Measurements from ENCODE around the gene ANXA9. TPM values are rescaled to one million over a fixed set of nuclear protein-coding genes. Genes with fewer than 3 reads are reported as not detected.

Gene ANXA9
- total RNA-seq, 2 experiments from 2014 or later, result 0.65 to 1.1 TPM

DNA sequence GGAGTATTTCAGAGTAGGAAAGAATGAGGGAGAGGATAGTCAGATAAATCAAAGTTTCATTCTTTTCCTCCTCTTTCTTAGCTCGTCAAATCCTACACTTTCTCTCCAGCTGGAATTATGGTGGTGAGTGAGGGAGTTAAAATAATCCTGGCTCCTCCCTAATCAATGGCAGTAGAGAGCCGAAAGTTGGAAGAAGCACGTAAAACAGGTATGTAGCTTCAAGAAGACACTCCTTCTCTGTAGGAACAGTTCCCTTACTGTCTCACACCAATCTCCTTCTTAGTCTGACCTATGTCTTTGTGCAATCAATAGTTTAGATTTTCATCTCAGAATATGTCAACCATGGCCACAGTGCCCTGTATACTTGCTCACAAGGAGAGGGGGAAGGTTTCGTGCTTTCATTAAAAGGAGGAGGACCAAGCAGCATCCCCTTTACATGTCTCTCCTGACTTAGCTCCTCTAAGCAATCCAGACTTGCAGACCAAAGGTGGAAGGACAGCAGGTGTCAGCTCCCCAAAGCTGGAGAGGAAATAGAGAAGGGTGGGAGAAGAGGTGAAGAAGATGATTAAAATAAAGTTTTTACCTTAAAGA lies 23.7 kb downstream of the ANXA9 start:
- Histone ChIP-seq H4K20me1 (ENCODE audit: insufficient read depth, low read length) (no peaks in the 10 kb centered on the region), H3K9me2 (ENCODE audit: insufficient read depth, low read length) (no peaks in the 10 kb centered on the region), H2AFZ (ENCODE audit: low read length) (peak overlapping the region; percentile 92; the same call in 1 of the 2 replicates), H3K27ac (ENCODE audit: low read depth, low read length, poor library complexity, severe bottlenecking) (peak overlapping the region; percentile 46), H3K4me3 (ENCODE audit: low read depth, low read length, poor library complexity, severe bottlenecking) (peak overlapping the region; percentile 68), H3K9me3 (ENCODE audit: low read length) (no peaks in the 10 kb centered on the region), H3K79me2 (ENCODE audit: insufficient read depth, low read depth, low read length) (peaks cover 17% of the 10 kb centered on the region; the same call in 1 of the 2 replicates), H3K4me2 (ENCODE audit: low read length) (peak overlapping the region; percentile 89), H3K36me3 (ENCODE audit: insufficient read depth, low read length) (no peaks in the 10 kb centered on the region), H3K4me1 (ENCODE audit: insufficient read depth, low read length, poor library complexity, severe bottlenecking) (peaks cover 61% of the 10 kb centered on the region)
- ChIA-PET CTCF (ENCODE audit: unreplicated experiment) (interaction anchor here (1.4 to 1.6 kb wide), 2 partner anchors 10 to 29 kb away, joined by 4 to 6 read pairs; no protein-coding TSS in a partner anchor), POLR2A (interaction anchor here (0.6 to 2.3 kb wide), 12 partner anchors 10 to 523 kb away, joined by 3 to 7 read pairs (median 4); partner anchors contain the start of gene CERS2)
- TF ChIP-seq EZH2phosphoT487 (IDR thresholded peaks at IDR 0.05; ENCODE audit: borderline replicate concordance, low read depth, low read length), result no peak
- TF ChIP-seq CTCF (conservative IDR thresholded peaks at IDR 0.05; ENCODE audit: low read length), result no peak
- no peak for DNase-seq (ENCODE audit: low spot score)
- no TSS peak for BruUV-seq (replicated peaks)
- intact Hi-C loops (cut with micrococcal nuclease; ENCODE audit: unreplicated experiment), result loop anchor here (1.0 to 5.0 kb wide), 2 partner anchors 27 to 51 kb away; partner anchors contain the start of gene CDC42SE1

- H3K27ac ChIP-seq (ENCODE audit: low read depth, low read length, poor library complexity, severe bottlenecking), result peak within 1 kb of the TSS; percentile 47
- intact Hi-C loops (cut with micrococcal nuclease; ENCODE audit: unreplicated experiment), result loop anchor here (1.0 to 5.0 kb wide), 2 partner anchors 27 to 51 kb away; partner anchors contain the start of gene CDC42SE1
- H3K4me2 ChIP-seq (ENCODE audit: low read length), result peak within 1 kb of the TSS; percentile 90
- CTCF ChIA-PET (ENCODE audit: unreplicated experiment), result interaction anchor here (1.4 to 1.6 kb wide), 2 partner anchors 10 to 29 kb away, joined by 4 to 6 read pairs; no protein-coding TSS in a partner anchor
- TF ChIP-seq EZH2phosphoT487 (IDR thresholded peaks at IDR 0.05; ENCODE audit: borderline replicate concordance, low read depth, low read length) (no peak), CTCF (conservative IDR thresholded peaks at IDR 0.05; ENCODE audit: low read length) (peak; percentile 62)
- BruUV-seq (replicated peaks), result TSS peak; percentile 76
- peak within 1 kb of the TSS; percentile 83 for H3K4me3 ChIP-seq (ENCODE audit: low read depth, low read length, poor library complexity, severe bottlenecking)
- no peaks in the 10 kb centered on the region for H3K9me3 ChIP-seq (ENCODE audit: low read length)
- peaks cover 17% of the 10 kb centered on the region; the same call in 1 of the 2 replicates for H3K79me2 ChIP-seq (ENCODE audit: insufficient read depth, low read depth, low read length)
- H4K20me1 ChIP-seq (ENCODE audit: insufficient read depth, low read length), result no peaks in the 10 kb centered on the region
- H2AFZ ChIP-seq (ENCODE audit: low read length), result peak within 1 kb of the TSS; percentile 92
- peaks cover 61% of the 10 kb centered on the region for H3K4me1 ChIP-seq (ENCODE audit: insufficient read depth, low read length, poor library complexity, severe bottlenecking)
- peak; percentile 69 for DNase-seq (ENCODE audit: low spot score)
- H3K36me3 ChIP-seq (ENCODE audit: insufficient read depth, low read length), result no peaks in the 10 kb centered on the region
- POLR2A ChIA-PET, result interaction anchor here (0.6 to 2.3 kb wide), 9 partner anchors 11 to 1003 kb away, joined by 3 to 7 read pairs (median 4); partner anchors contain the start of gene CERS2
- no peaks in the 10 kb centered on the region for H3K9me2 ChIP-seq (ENCODE audit: insufficient read depth, low read length)
Observed at GRCh38 chr1:151006327-151007052, 24.4 kb downstream of the ANXA9 start, which contains the start of gene MINDY1. Gene MINDY1, minus strand, starts transcription at chr1:151006902. Its CDS starts 4,285 bp downstream, at chr1:151002617.

All from OCI-LY7 (cell line).